Activated naive CD4-positive, alpha-beta T cell treated with anti-CD3 and anti-CD28 coated beads, Interleukin-2, amount 10 ng/mL, durations not matched to agents 7 days and 5 days (primary cell): Measurements from ENCODE around the gene C1orf174.
A peak's percentile ranks its signal among the peaks of the same experiment; 100 is the strongest.

ENCODE experiments used
- CTCF ChIA-PET: fragments of 350-600 bp; sonication (Branson Sonifier 250); formaldehyde crosslinking; loops from one replicate; lab custom pipeline; 2021; ENCODE audit warnings: antibody characterized with exemption; lab: Charles Lee
- DNase-seq: peaks from one replicate; pipeline ENCODE4 v3.0.0-alpha.2; 2020
- H3K27ac Mint-ChIP-seq: one replicate; pipeline ENCODE4 v1.8.0; 2021; ENCODE audit warnings: mild to moderate bottlenecking, moderate library complexity, mixed read lengths
- H3K27me3 Mint-ChIP-seq: one replicate; pipeline ENCODE4 v1.8.0; 2021; ENCODE audit warnings: mild to moderate bottlenecking, mixed read lengths
- H3K36me3 Mint-ChIP-seq: one replicate; pipeline ENCODE4 v1.8.0; 2021; ENCODE audit warnings: mixed read lengths
- H3K4me1 Mint-ChIP-seq: one replicate; pipeline ENCODE4 v1.8.0; 2021; ENCODE audit warnings: mixed read lengths
- H3K4me3 Mint-ChIP-seq: one replicate; pipeline ENCODE4 v1.8.0; 2021; ENCODE audit warnings: mild to moderate bottlenecking, moderate library complexity, mixed read lengths
- H3K9me3 Mint-ChIP-seq: one replicate; pipeline ENCODE4 v1.8.0; 2021; ENCODE audit warnings: mixed read lengths

Gene C1orf174

DNA sequence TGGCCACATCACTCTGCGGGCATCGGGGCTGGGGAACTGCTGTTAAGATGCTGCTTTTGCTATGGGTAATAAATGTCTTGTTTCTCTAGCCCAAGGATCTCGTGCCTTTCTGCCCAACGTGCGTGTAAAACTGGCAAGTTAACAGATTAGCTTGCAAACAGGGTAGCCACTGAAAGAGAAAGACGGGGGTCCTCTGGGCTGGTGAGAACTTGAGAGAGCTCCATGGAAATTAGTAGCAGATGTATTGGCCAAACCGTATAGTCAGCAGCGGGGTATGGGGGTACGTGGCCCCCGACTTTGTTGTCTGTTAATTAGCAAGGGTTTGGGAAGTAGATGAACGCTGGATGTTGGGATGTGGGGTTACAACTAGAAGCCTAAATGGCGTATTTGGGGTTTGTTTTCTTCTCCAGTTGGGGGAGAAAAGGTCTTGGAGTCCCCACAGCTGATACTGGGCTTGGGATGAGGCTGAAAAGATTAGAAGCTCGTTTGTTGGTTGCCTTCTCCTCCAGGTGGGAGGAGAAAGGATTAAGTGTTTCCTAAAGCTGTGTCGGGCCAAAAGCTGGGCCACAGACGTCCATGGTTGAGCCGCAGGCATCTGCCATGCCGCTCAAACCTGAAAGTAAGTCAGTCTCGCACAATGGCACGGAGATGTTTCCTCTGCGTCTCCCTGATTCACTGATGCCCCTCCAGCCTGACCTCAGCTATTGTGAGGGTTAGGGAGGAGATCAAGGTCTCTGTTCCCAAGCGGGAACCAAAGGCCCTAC is 32.3 kb upstream of the C1orf174 start:
- peaks cover 4% of the 10 kb centered on the region for H3K27me3 Mint-ChIP-seq
- CTCF ChIA-PET: no interaction called here
- peaks cover 5% of the 10 kb centered on the region for H3K36me3 Mint-ChIP-seq
- peak; percentile 9 for DNase-seq
- no peak overlapping the region for H3K4me3 Mint-ChIP-seq
- peaks cover 13% of the 10 kb centered on the region for H3K9me3 Mint-ChIP-seq
- H3K27ac Mint-ChIP-seq: no peak overlapping the region
- H3K4me1 Mint-ChIP-seq: no peaks in the 10 kb centered on the region

DNA sequence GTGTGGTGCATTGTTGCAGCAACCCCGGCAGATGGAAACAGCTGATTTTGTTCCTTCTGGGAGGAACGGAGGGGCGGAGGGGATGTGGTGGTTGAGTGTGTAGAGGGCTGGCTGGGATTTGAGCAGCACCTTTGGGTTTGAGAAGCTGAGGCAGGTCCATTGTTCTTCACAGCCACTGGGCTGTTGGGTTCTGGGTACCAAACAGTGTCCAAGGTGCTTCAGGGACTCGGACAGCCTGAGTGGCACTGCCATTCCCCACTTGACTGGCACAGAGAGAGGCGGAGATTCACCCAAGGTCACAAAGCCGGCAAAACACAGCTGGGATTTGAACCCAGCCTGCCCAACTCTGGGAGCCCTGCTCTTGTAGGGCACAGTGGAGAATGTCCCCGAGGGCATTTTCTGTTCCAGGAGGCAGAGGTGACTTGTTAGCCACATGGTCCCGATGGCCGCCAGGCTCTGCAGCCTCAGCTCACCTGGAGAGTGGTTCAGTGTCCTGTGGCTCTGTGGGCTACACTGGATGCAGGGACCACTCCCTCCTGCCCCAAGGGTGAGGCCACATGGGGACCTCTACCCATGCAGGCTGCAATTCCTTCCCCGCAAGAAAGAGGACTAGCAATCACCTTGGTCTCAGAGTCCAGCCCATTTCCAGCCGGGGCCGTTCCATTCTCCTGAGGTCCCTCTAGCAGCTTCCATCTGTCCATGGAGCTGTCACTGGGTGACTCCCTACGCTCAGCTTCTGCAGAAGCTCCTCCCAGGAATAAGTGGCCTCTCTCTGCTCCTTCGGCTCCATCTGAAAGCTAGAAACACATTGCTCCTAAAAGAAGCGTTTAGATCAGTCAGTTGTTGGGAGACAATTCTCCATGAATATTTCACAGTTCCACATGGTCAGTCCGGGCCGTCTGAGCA is 31.2 kb upstream of the C1orf174 start:
- Mint-ChIP-seq H3K27me3 (peaks cover 4% of the 10 kb centered on the region), H3K4me3 (no peak overlapping the region), H3K36me3 (peaks cover 5% of the 10 kb centered on the region), H3K27ac (no peak overlapping the region), H3K9me3 (peaks cover 9% of the 10 kb centered on the region), H3K4me1 (no peaks in the 10 kb centered on the region)
- DNase-seq: peak; percentile 11
- CTCF ChIA-PET: no interaction called here

- no peak for DNase-seq
- CTCF ChIA-PET: no interaction called here
- Mint-ChIP-seq H3K9me3 (peaks cover 9% of the 10 kb centered on the region), H3K36me3 (peaks cover 5% of the 10 kb centered on the region), H3K27ac (peak overlapping the region; percentile 26), H3K4me1 (no peaks in the 10 kb centered on the region), H3K27me3 (peaks cover 4% of the 10 kb centered on the region), H3K4me3 (no peak overlapping the region)
These were observed 30.4 kb upstream of the C1orf174 start for GRCh38 chr1:3930301-3931006.

- no peak for DNase-seq
- H3K4me1 Mint-ChIP-seq: no peaks in the 10 kb centered on the region
- peaks cover 5% of the 10 kb centered on the region for H3K36me3 Mint-ChIP-seq
- peaks cover 4% of the 10 kb centered on the region for H3K27me3 Mint-ChIP-seq
- CTCF ChIA-PET: no interaction called here
- H3K9me3 Mint-ChIP-seq: peaks cover 9% of the 10 kb centered on the region
- H3K27ac Mint-ChIP-seq: no peak overlapping the region
- H3K4me3 Mint-ChIP-seq: no peak overlapping the region
These were observed 29.1 kb upstream of the C1orf174 start for GRCh38 chr1:3929126-3929525.

DNA sequence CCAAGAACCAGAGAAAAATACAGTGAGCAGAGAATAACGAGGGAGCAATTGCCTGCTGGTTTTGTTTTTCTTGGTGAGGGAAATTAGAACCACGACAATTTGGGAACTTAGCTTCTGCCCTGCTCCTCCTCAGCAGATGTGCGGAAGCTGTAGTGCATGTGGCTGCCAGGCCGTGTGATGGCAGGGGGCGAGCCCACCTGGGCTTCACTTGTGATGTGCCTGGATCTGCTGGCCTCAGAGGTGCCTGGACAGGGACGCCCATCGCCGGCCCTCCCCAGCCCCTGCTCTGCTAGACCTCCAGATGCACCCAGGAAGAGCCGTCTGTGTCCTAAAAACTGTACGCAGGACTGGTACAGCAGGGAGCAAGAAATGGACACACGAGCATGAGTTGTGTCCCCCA is 28.5 kb upstream of the C1orf174 start:
- DNase-seq: no peak
- Mint-ChIP-seq H3K9me3 (peaks cover 9% of the 10 kb centered on the region), H3K4me1 (no peaks in the 10 kb centered on the region), H3K36me3 (peaks cover 5% of the 10 kb centered on the region), H3K27me3 (peaks cover 4% of the 10 kb centered on the region), H3K4me3 (no peak overlapping the region), H3K27ac (no peak overlapping the region)
- CTCF ChIA-PET: no interaction called here

GRCh38 chr1:3926956-3927355 is 26.9 kb upstream of the C1orf174 start:
- DNase-seq: no peak
- Mint-ChIP-seq H3K27ac (no peak overlapping the region), H3K9me3 (peaks cover 9% of the 10 kb centered on the region), H3K4me1 (no peaks in the 10 kb centered on the region), H3K36me3 (peaks cover 5% of the 10 kb centered on the region), H3K4me3 (no peak overlapping the region), H3K27me3 (no peaks in the 10 kb centered on the region)
- CTCF ChIA-PET: no interaction called here

GRCh38 chr1:3925762-3926161 is 25.7 kb upstream of the C1orf174 start:
- Mint-ChIP-seq H3K4me1 (no peaks in the 10 kb centered on the region), H3K27ac (no peak overlapping the region), H3K36me3 (peaks cover 5% of the 10 kb centered on the region), H3K9me3 (peaks cover 9% of the 10 kb centered on the region), H3K27me3 (no peaks in the 10 kb centered on the region), H3K4me3 (no peak overlapping the region)
- peak; percentile 6 for DNase-seq
- CTCF ChIA-PET: no interaction called here

- Mint-ChIP-seq H3K4me1 (no peaks in the 10 kb centered on the region), H3K4me3 (no peak overlapping the region), H3K27me3 (no peaks in the 10 kb centered on the region), H3K9me3 (peaks cover 6% of the 10 kb centered on the region), H3K36me3 (peaks cover 2% of the 10 kb centered on the region), H3K27ac (no peak overlapping the region)
- CTCF ChIA-PET: no interaction called here
- DNase-seq: peak; percentile 16
These were observed 25.2 kb upstream of the C1orf174 start for GRCh38 chr1:3925256-3925655.

DNA sequence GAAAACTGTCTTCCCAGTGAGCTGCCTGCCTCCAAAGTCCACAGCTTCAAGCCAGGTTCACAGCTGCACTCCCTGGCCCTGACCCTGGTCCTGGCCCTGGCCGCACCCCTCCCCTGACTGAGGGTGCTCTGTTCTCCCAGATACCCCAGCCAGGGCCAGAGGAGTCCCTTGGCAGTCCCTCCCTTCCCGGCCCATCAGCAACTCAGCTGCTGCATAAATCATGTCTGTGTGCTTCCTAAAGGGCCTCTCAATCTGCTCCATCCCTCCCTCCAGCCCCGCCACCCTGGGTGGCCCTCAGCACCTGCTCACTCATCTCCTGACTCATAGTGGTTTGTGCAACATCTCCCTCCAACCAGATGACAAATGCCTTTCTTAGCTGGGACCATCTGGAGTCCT is 24.8 kb upstream of the C1orf174 start:
- H3K9me3 Mint-ChIP-seq: peaks cover 3% of the 10 kb centered on the region
- H3K4me3 Mint-ChIP-seq: no peak overlapping the region
- CTCF ChIA-PET: no interaction called here
- no peak overlapping the region for H3K27ac Mint-ChIP-seq
- no peaks in the 10 kb centered on the region for H3K4me1 Mint-ChIP-seq
- no peaks in the 10 kb centered on the region for H3K27me3 Mint-ChIP-seq
- no peaks in the 10 kb centered on the region for H3K36me3 Mint-ChIP-seq
- peak; percentile 17 for DNase-seq

- Mint-ChIP-seq H3K9me3 (no peaks in the 10 kb centered on the region), H3K36me3 (no peaks in the 10 kb centered on the region), H3K27me3 (no peaks in the 10 kb centered on the region), H3K4me1 (no peaks in the 10 kb centered on the region), H3K4me3 (no peak overlapping the region), H3K27ac (no peak overlapping the region)
- CTCF ChIA-PET: no interaction called here
- DNase-seq: peak; percentile 13
These were observed 24.2 kb upstream of the C1orf174 start for GRCh38 chr1:3924186-3924824.

DNA sequence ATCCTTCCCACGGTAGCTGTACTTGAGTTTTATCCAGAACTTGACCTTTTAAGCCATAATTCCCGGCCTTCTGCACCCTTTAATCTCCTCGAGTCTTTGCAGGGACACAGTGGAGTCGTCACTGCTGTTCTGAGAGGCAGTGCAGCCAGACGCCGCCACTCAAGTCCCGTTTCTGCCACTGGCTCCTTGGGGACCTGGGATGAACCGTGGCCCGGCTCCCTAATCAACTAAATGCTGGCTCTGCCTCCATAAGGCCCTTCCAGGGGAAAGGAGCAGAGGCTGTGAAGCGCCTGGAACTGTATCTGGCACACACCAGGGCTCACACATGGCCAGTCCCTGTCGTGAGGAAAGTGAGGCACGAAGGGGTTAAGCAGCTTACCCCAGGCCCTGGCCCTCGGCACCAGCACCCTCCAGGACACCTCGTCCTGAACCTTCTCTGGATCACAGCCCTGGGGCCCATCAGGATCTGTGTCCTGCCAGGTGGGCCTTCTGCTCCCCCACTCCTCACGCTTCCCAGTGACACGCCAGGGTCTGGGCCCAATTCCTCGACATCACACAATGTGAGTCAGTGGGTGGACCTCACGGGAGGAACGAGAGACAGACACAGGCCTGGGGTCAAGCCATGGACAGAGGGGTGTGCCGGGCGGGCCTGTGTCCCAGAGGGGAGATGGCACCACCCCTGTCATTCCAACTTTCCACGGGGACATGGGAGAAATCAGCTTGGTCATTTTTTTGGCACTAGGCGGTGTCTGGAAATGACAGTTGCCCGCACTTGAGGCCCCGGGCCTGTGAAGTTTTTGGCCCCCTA is 23.5 kb upstream of the C1orf174 start:
- no peak overlapping the region for H3K27ac Mint-ChIP-seq
- no peaks in the 10 kb centered on the region for H3K27me3 Mint-ChIP-seq
- DNase-seq: peak; percentile 11
- no peaks in the 10 kb centered on the region for H3K4me1 Mint-ChIP-seq
- no peaks in the 10 kb centered on the region for H3K36me3 Mint-ChIP-seq
- H3K9me3 Mint-ChIP-seq: no peaks in the 10 kb centered on the region
- CTCF ChIA-PET: no interaction called here
- H3K4me3 Mint-ChIP-seq: no peak overlapping the region

- H3K4me1 Mint-ChIP-seq: no peaks in the 10 kb centered on the region
- H3K9me3 Mint-ChIP-seq: no peaks in the 10 kb centered on the region
- no peak overlapping the region for H3K27ac Mint-ChIP-seq
- CTCF ChIA-PET: no interaction called here
- H3K4me3 Mint-ChIP-seq: no peak overlapping the region
- no peaks in the 10 kb centered on the region for H3K36me3 Mint-ChIP-seq
- DNase-seq: peak; percentile 2
- no peaks in the 10 kb centered on the region for H3K27me3 Mint-ChIP-seq
These were observed 22.8 kb upstream of the C1orf174 start for GRCh38 chr1:3922851-3923250.

DNA sequence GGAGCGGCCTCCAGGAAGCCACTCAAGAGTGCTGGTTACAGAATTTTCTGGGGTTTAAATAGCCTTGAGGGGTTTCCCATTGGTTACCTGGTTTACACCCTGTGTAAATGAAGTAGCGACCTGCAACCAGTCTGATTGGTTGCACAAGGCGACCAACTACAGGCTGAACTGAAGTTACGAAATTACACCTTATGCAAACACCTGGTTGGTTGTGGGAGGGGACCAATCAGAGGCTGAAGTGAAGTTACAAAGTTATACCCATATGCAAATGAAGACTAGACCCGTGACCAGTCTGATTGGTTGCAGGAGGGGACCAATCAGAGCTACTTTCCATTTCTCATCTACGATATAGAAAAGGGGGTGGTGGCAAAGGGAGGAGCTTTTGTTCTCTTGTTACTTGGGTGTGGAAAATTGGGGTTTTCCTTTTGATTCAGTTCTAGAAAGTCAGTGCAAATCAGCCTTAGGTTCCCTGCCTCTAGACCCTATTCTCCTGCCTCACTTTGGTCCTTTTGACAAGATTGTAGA is 22.2 kb upstream of the C1orf174 start:
- Mint-ChIP-seq H3K4me3 (no peak overlapping the region), H3K36me3 (no peaks in the 10 kb centered on the region), H3K27me3 (no peaks in the 10 kb centered on the region), H3K4me1 (no peaks in the 10 kb centered on the region), H3K9me3 (no peaks in the 10 kb centered on the region), H3K27ac (no peak overlapping the region)
- CTCF ChIA-PET: interaction anchor here (0.6 kb wide), 1 partner anchor 1950 kb away, joined by 3 read pairs; no protein-coding TSS in a partner anchor
- DNase-seq: peak; percentile 16
